CD4-positive, CD25-positive, alpha-beta regulatory T cell (primary cell): Measurements from ENCODE around the gene USP17L28. TPM values are rescaled to one million over a fixed set of nuclear protein-coding genes. Genes with fewer than 3 reads are reported as not detected.
"Not testable (repeated sequence)": the region's sequence is repeated elsewhere in the genome, so short reads cannot be mapped to it uniquely, and the experiment has no call there.

Experiments
- ATAC-seq, 2 donors: fragments of 150-1000 bp; cut with Tn5 transposase; one replicate each; pipeline ENCODE4 v1.10.0; 2021; ENCODE audit warnings: low read depth in 2 of 2, moderate number of reproducible peaks in 2 of 2, moderate library complexity in 1 of 2
- DNase-seq, 3 donors: peaks; one replicate each; pipeline versions ENCODE4 v3.0.0 to v3.0.0-alpha.2; 2012 to 2022; ENCODE audit warnings: mixed read lengths in 1 of 3
- H3K27ac ChIP-seq: one replicate; pipeline ENCODE4 v1.7.0; 2013; ENCODE audit warnings: mild to moderate bottlenecking, low read length; ENCODE audit not compliant: insufficient read depth, poor library complexity, severe bottlenecking
- H3K27me3 ChIP-seq: one replicate; pipeline ENCODE4 v1.7.0; 2013; ENCODE audit warnings: low read length; ENCODE audit not compliant: control insufficient read depth, insufficient read depth
- H3K36me3 ChIP-seq: one replicate; pipeline ENCODE4 v1.7.0; 2013; ENCODE audit warnings: mild to moderate bottlenecking, low read length, moderate library complexity; ENCODE audit not compliant: control insufficient read depth, insufficient read depth
- H3K4me1 ChIP-seq: 2 replicates; pipeline ENCODE4 v1.7.0; 2013; ENCODE audit warnings: mild to moderate bottlenecking, low read length; ENCODE audit not compliant: insufficient read depth, control insufficient read depth, poor library complexity, severe bottlenecking
- H3K4me3 ChIP-seq: one replicate; pipeline ENCODE4 v1.7.0; 2013; ENCODE audit warnings: low read depth, mild to moderate bottlenecking, low read length, moderate library complexity
- H3K9me3 ChIP-seq, 2 experiments: 1 replicate in 1 of 2; 2 replicates in 1 of 2; pipeline ENCODE4 v1.7.0; 2013; ENCODE audit warnings: low read length in 2 of 2, mild to moderate bottlenecking in 1 of 2, moderate library complexity in 1 of 2; ENCODE audit not compliant: control insufficient read depth in 2 of 2
- H3K27ac Mint-ChIP-seq, 3 donors: one replicate each; pipeline ENCODE4 v1.8.0; 2020 to 2022; ENCODE audit warnings: mild to moderate bottlenecking in 3 of 3, mixed read lengths in 3 of 3, moderate library complexity in 2 of 3
- H3K27me3 Mint-ChIP-seq: one replicate; pipeline ENCODE4 v1.8.0; 2022; ENCODE audit warnings: mild to moderate bottlenecking, mixed read lengths
- H3K36me3 Mint-ChIP-seq: one replicate; pipeline ENCODE4 v1.8.0; 2020; ENCODE audit warnings: mixed read lengths
- H3K4me1 Mint-ChIP-seq, 4 donors: one replicate each; pipeline ENCODE4 v1.8.0; 2020 to 2022; ENCODE audit warnings: mixed read lengths in 4 of 4, mild to moderate bottlenecking in 1 of 4
- H3K4me3 Mint-ChIP-seq, 4 donors: one replicate each; pipeline ENCODE4 v1.8.0; 2020 to 2022; ENCODE audit warnings: mild to moderate bottlenecking in 4 of 4, mixed read lengths in 4 of 4, moderate library complexity in 3 of 4
- H3K9me3 Mint-ChIP-seq, 7 donors: one replicate each; pipeline ENCODE4 v1.8.0; 2020 to 2022; ENCODE audit warnings: mixed read lengths in 7 of 7, mild to moderate bottlenecking in 3 of 7, moderate library complexity in 2 of 7
- polyA plus RNA-seq, 4 donors: library from polyadenylated mRNA; unstranded; fragments of 300-500 nt; fragmentation: Illumina TruSeq; gene quantifications; one replicate each; pipeline ENCODE4 v1.2.3, GENCODE V29; 2021
- total RNA-seq: library from RNA; stranded (reverse); gene quantifications from one replicate; pipeline ENCODE4 v1.2.3, GENCODE V29; 2022

USP17L28 gene
- total and polyA plus RNA-seq, 5 donors from 2014 or later, result not detected

- H3K36me3 ChIP-seq, H3K9me3 Mint-ChIP-seq, H3K4me1 ChIP-seq, H3K4me1 Mint-ChIP-seq, DNase-seq, H3K4me3 Mint-ChIP-seq, H3K9me3 ChIP-seq, H3K4me3 ChIP-seq, H3K36me3 Mint-ChIP-seq, H3K27ac Mint-ChIP-seq, ATAC-seq, H3K27me3 Mint-ChIP-seq, H3K27me3 ChIP-seq, H3K27ac ChIP-seq: not testable (repeated sequence)
Measured at GRCh38 chr4:9353338-9353737, 4.6 kb downstream of the USP17L28 start, which contains the start of gene USP17L29. TSS of gene USP17L29 (plus strand) at chr4:9353638. CDS start at chr4:9353638, 0 bp downstream.

- not testable (repeated sequence) for H3K4me1 Mint-ChIP-seq, H3K27me3 ChIP-seq, H3K27ac ChIP-seq, H3K27ac Mint-ChIP-seq, DNase-seq, H3K4me3 Mint-ChIP-seq, ATAC-seq, H3K36me3 Mint-ChIP-seq, H3K9me3 Mint-ChIP-seq, H3K27me3 Mint-ChIP-seq, H3K4me1 ChIP-seq, H3K36me3 ChIP-seq, H3K4me3 ChIP-seq, H3K9me3 ChIP-seq
Measured at GRCh38 chr4:9362829-9363228, 14.1 kb downstream of the USP17L28 start, which contains the start of gene USP17L30. TSS of gene USP17L30 (plus strand) at chr4:9363129. CDS start at chr4:9363129, 0 bp downstream.

- not testable (repeated sequence) for H3K27ac ChIP-seq, H3K27me3 Mint-ChIP-seq, H3K36me3 ChIP-seq, H3K27ac Mint-ChIP-seq, H3K4me1 Mint-ChIP-seq, H3K9me3 ChIP-seq, H3K4me1 ChIP-seq, H3K4me3 Mint-ChIP-seq, H3K27me3 ChIP-seq, H3K4me3 ChIP-seq, ATAC-seq, H3K36me3 Mint-ChIP-seq, DNase-seq, H3K9me3 Mint-ChIP-seq
Measured at GRCh38 chr4:9379881-9380280, 31.2 kb downstream of the USP17L28 start.

- not testable (repeated sequence) for H3K27me3 Mint-ChIP-seq, ATAC-seq, H3K4me1 Mint-ChIP-seq, H3K36me3 ChIP-seq, H3K9me3 ChIP-seq, H3K27ac ChIP-seq, H3K27me3 ChIP-seq, H3K9me3 Mint-ChIP-seq, H3K4me1 ChIP-seq, H3K36me3 Mint-ChIP-seq, H3K4me3 ChIP-seq, H3K27ac Mint-ChIP-seq
- H3K4me3 Mint-ChIP-seq, result peak overlapping the region in 3 of 4 donors; percentile 15 to 54 (median 22)
- DNase-seq, result peak; percentile 7 to 50 (median 41)
Measured at GRCh38 chr4:9381012-9381534, 32.4 kb downstream of the USP17L28 start.

GRCh38 chr4:9384126-9384525 is 35.4 kb downstream of the USP17L28 start:
- Histone ChIP-seq H3K27ac (no peak overlapping the region), H3K4me1 (no peaks in the 10 kb centered on the region), H3K9me3 (no peaks in the 10 kb centered on the region), H3K27me3 (no peaks in the 10 kb centered on the region), H3K4me3 (no peak overlapping the region), H3K36me3 (no peaks in the 10 kb centered on the region)
- H3K9me3 Mint-ChIP-seq, result no peaks in the 10 kb centered on the region
- no peaks in the 10 kb centered on the region for H3K36me3 Mint-ChIP-seq
- DNase-seq, result no peak
- no peak overlapping the region for H3K4me3 Mint-ChIP-seq
- no peak overlapping the region for H3K27ac Mint-ChIP-seq
- no peaks in the 10 kb centered on the region for H3K4me1 Mint-ChIP-seq
- no peaks in the 10 kb centered on the region for H3K27me3 Mint-ChIP-seq
- ATAC-seq, result no peak

- not testable (repeated sequence) for H3K27me3 Mint-ChIP-seq, ATAC-seq, H3K4me1 ChIP-seq, H3K36me3 ChIP-seq, H3K9me3 ChIP-seq, H3K27me3 ChIP-seq, H3K4me3 Mint-ChIP-seq, H3K4me3 ChIP-seq, H3K4me1 Mint-ChIP-seq, DNase-seq, H3K36me3 Mint-ChIP-seq, H3K27ac Mint-ChIP-seq, H3K27ac ChIP-seq, H3K9me3 Mint-ChIP-seq
Measured at GRCh38 chr4:9389001-9389400, 40.3 kb downstream of the USP17L28 start.

Other genes starting within 250 kb of the USP17L28 start
- gene FAM90A26, start 178.5 kb upstream of the USP17L28 start, total RNA-seq, result not detected
- not detected for gene FAM90A26, start 178.5 kb upstream of the USP17L28 start, polyA plus RNA-seq
- gene USP17L10, start 138.2 kb upstream of the USP17L28 start, total RNA-seq, result not detected
- not detected for gene USP17L10, start 138.2 kb upstream of the USP17L28 start, polyA plus RNA-seq
- gene USP17L11, start 133.5 kb upstream of the USP17L28 start, total RNA-seq, result not detected
- not detected for gene USP17L11, start 133.5 kb upstream of the USP17L28 start, polyA plus RNA-seq
- gene USP17L12, start 128.7 kb upstream of the USP17L28 start, total RNA-seq, result not detected
- not detected for gene USP17L12, start 128.7 kb upstream of the USP17L28 start, polyA plus RNA-seq
- not detected for gene USP17L13, start 124.0 kb upstream of the USP17L28 start, total RNA-seq
- not detected for gene USP17L13, start 124.0 kb upstream of the USP17L28 start, polyA plus RNA-seq
- gene USP17L15, start 114.5 kb upstream of the USP17L28 start, total RNA-seq, result not detected
- not detected for gene USP17L15, start 114.5 kb upstream of the USP17L28 start, polyA plus RNA-seq
- not detected for gene USP17L17, start 105.0 kb upstream of the USP17L28 start, total RNA-seq
- gene USP17L17, start 105.0 kb upstream of the USP17L28 start, polyA plus RNA-seq, result not detected
- not detected for gene USP17L18, start 100.3 kb upstream of the USP17L28 start, total RNA-seq
- not detected for gene USP17L18, start 100.3 kb upstream of the USP17L28 start, polyA plus RNA-seq
- gene USP17L19, start 95.5 kb upstream of the USP17L28 start, total RNA-seq, result not detected
- gene USP17L19, start 95.5 kb upstream of the USP17L28 start, polyA plus RNA-seq, result not detected
- gene USP17L20, start 90.8 kb upstream of the USP17L28 start, total RNA-seq, result not detected
- gene USP17L20, start 90.8 kb upstream of the USP17L28 start, polyA plus RNA-seq, result not detected
- not detected for gene USP17L21, start 86.0 kb upstream of the USP17L28 start, total RNA-seq
- gene USP17L21, start 86.0 kb upstream of the USP17L28 start, polyA plus RNA-seq, result not detected
- not detected for gene USP17L22, start 81.3 kb upstream of the USP17L28 start, total RNA-seq
- gene USP17L22, start 81.3 kb upstream of the USP17L28 start, polyA plus RNA-seq, result not detected
- gene USP17L24, start 23.7 kb upstream of the USP17L28 start, total RNA-seq, result not detected
- not detected for gene USP17L24, start 23.7 kb upstream of the USP17L28 start, polyA plus RNA-seq
- not detected for gene USP17L25, start 19.0 kb upstream of the USP17L28 start, total RNA-seq
- gene USP17L25, start 19.0 kb upstream of the USP17L28 start, polyA plus RNA-seq, result not detected
- not detected for gene USP17L26, start 14.2 kb upstream of the USP17L28 start, total RNA-seq
- not detected for gene USP17L26, start 14.2 kb upstream of the USP17L28 start, polyA plus RNA-seq
- not detected for gene USP17L5, start 9.5 kb upstream of the USP17L28 start, total RNA-seq
- not detected for gene USP17L5, start 9.5 kb upstream of the USP17L28 start, polyA plus RNA-seq
- not detected for gene USP17L27, start 4.7 kb upstream of the USP17L28 start, total RNA-seq
- not detected for gene USP17L27, start 4.7 kb upstream of the USP17L28 start, polyA plus RNA-seq
- gene USP17L29, start 4.7 kb downstream of the USP17L28 start, total RNA-seq, result not detected
- not detected for gene USP17L29, start 4.7 kb downstream of the USP17L28 start, polyA plus RNA-seq
- gene USP17L30, start 14.2 kb downstream of the USP17L28 start, total RNA-seq, result not detected
- not detected for gene USP17L30, start 14.2 kb downstream of the USP17L28 start, polyA plus RNA-seq
- gene DEFB131A, start 95.5 kb downstream of the USP17L28 start, total RNA-seq, result not detected
- not detected for gene DEFB131A, start 95.5 kb downstream of the USP17L28 start, polyA plus RNA-seq